ENCODE data around the gene TMEM254. TPM values are rescaled to one million over a fixed set of nuclear protein-coding genes. Genes with fewer than 3 reads are reported as not detected.
"Not testable (repeated sequence)": the region's sequence is repeated elsewhere in the genome, so short reads cannot be mapped to it uniquely, and the experiment has no call there.

The TMEM254 gene
- total RNA-seq, 1 donor from 2014 or later, result 23.9 TPM

GRCh38 chr10:80090121-80090520 lies 11.7 kb downstream of the TMEM254 start:
- Histone ChIP-seq H3K27me3 (ENCODE audit: control insufficient read depth, insufficient read depth, low read length) (no peaks in the 10 kb centered on the region), H3K36me3 (ENCODE audit: control insufficient read depth, insufficient read depth, low read length) (no peaks in the 10 kb centered on the region), H3K4me3 (ENCODE audit: low read depth, low read length) (no peak overlapping the region)
- no peak for DNase-seq (ENCODE audit: low read depth)
- no peak for TF ChIP-seq CTCF (IDR thresholded peaks at IDR 0.05; ENCODE audit: insufficient read depth, low read length, poor library complexity, severe bottlenecking)

- no peak overlapping the region for H3K4me3 ChIP-seq (ENCODE audit: low read depth, low read length)
- no peaks in the 10 kb centered on the region for H3K36me3 ChIP-seq (ENCODE audit: control insufficient read depth, insufficient read depth, low read length)
- no peak for TF ChIP-seq CTCF (IDR thresholded peaks at IDR 0.05; ENCODE audit: insufficient read depth, low read length, poor library complexity, severe bottlenecking)
- DNase-seq (ENCODE audit: low read depth), result no peak
- H3K27me3 ChIP-seq (ENCODE audit: control insufficient read depth, insufficient read depth, low read length), result no peaks in the 10 kb centered on the region
Measured at GRCh38 chr10:80094231-80094630, 15.8 kb downstream of the TMEM254 start.

GRCh38 chr10:80098272-80098671 lies 19.8 kb downstream of the TMEM254 start:
- H3K36me3 ChIP-seq (ENCODE audit: control insufficient read depth, insufficient read depth, low read length); H3K27me3 ChIP-seq (ENCODE audit: control insufficient read depth, insufficient read depth, low read length); DNase-seq (ENCODE audit: low read depth); H3K4me3 ChIP-seq (ENCODE audit: low read depth, low read length): not testable (repeated sequence)

GRCh38 chr10:80099295-80099694 lies 20.8 kb downstream of the TMEM254 start:
- not testable (repeated sequence) for H3K27me3 ChIP-seq (ENCODE audit: control insufficient read depth, insufficient read depth, low read length); H3K36me3 ChIP-seq (ENCODE audit: control insufficient read depth, insufficient read depth, low read length); DNase-seq (ENCODE audit: low read depth); H3K4me3 ChIP-seq (ENCODE audit: low read depth, low read length)

- TF ChIP-seq CTCF (IDR thresholded peaks at IDR 0.05; ENCODE audit: insufficient read depth, low read length, poor library complexity, severe bottlenecking), result no peak
- no peak for DNase-seq (ENCODE audit: low read depth)
- H3K27me3 ChIP-seq (ENCODE audit: control insufficient read depth, insufficient read depth, low read length), result no peaks in the 10 kb centered on the region
- no peaks in the 10 kb centered on the region for H3K36me3 ChIP-seq (ENCODE audit: control insufficient read depth, insufficient read depth, low read length)
- H3K4me3 ChIP-seq (ENCODE audit: low read depth, low read length), result no peak overlapping the region
Measured at GRCh38 chr10:80100116-80100515, 21.7 kb downstream of the TMEM254 start.

- DNase-seq (ENCODE audit: low read depth), result no peak
- H3K36me3 ChIP-seq (ENCODE audit: control insufficient read depth, insufficient read depth, low read length), result no peaks in the 10 kb centered on the region
- no peak for TF ChIP-seq CTCF (IDR thresholded peaks at IDR 0.05; ENCODE audit: insufficient read depth, low read length, poor library complexity, severe bottlenecking)
- H3K27me3 ChIP-seq (ENCODE audit: control insufficient read depth, insufficient read depth, low read length), result no peaks in the 10 kb centered on the region
- H3K4me3 ChIP-seq (ENCODE audit: low read depth, low read length), result no peak overlapping the region
Measured at GRCh38 chr10:80100861-80101695, 22.6 kb downstream of the TMEM254 start.

All from kidney epithelial cell (primary cell).